Forelimb muscle (tissue), 1 donor: Measurements from ENCODE around the gene LHFPL3. TPM values are rescaled to one million over a fixed set of nuclear protein-coding genes. Genes with fewer than 3 reads are reported as not detected.

ENCODE experiments used
- DNase-seq: peaks from one replicate; pipeline ENCODE4 v3.0.0-alpha.2; 2013; ENCODE audit warnings: low read depth
- polyA plus RNA-seq: library from polyadenylated mRNA; unstranded; fragments of 120-200 nt; gene quantifications from one replicate; pipeline ENCODE4 v1.2.1, GENCODE V29; 2013; ENCODE audit not compliant: insufficient read length

Gene LHFPL3
- polyA plus RNA-seq, 1 donor = not detected

DNA sequence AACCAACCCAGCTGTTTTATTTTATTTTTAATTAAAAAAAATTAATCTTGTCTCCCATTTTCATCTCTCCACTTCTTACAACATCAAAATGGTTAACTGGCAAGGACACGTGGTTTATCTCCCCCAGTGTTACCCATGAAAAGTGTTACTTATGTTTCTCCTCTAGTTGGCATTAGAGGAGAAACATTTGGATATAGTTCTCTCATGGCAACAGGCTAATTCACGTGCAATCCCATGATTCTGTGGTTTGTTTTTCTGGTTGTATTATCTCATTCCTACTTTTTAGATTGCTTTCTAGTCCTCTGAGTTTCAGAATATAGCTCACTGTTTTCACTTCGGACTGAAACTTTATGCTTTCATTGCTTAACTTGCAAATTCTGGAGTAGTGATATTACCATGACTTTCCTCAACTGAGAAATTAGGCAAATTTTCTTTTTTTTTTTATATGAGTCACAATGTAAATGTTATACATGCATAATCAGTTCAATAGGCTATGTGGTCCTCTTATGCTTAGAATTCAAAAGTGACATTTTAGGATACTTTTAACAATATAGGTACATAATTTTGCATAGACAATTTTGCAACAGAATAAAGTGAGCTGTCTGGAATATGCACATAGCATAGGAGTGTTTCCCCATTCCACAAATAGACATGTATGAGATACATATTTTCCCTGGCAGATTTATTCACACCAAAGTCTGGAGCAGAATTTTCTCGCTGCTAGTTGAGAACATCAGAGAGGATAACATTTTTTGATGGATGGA, 43.0 kb downstream of the LHFPL3 start:
- DNase-seq = no peak

DNA sequence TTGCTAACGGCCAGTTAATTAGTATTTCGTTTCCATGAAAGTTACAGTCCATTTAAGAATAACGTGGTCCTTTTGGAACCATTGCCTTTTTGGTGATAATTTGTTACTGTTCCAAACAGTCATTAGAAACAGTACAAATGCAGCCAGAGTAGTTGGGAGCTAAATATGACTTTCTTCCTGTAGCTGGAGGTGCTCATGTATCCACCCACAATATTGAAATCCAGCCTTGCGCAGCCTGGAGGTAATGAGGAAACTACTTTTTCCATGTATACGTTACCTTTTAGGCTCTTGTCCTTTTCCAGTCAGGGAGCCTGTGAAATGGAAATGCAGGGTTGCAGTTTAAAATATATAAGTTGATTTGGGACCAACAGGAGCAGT, 43.6 kb downstream of the LHFPL3 start:
- DNase-seq = no peak

DNA sequence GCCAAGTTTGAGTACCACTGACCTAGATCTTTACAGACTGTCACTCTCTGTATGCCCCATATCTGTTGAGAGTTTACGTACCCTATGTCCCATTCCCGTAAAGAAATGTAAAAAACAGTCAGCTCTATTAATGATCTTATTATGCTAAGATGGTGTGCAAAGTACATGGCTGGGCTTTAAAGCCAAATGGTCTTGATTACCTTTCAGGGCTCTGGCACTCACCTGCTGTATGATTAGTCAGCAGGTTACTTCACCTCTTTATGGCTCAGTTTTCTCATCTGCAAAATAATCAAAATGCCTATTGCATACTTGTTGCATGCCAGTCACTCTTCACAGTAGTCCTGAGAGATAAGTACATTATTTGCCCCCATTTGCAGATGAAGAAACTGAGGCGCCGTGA, 54.2 kb downstream of the LHFPL3 start:
- DNase-seq = no peak

DNA sequence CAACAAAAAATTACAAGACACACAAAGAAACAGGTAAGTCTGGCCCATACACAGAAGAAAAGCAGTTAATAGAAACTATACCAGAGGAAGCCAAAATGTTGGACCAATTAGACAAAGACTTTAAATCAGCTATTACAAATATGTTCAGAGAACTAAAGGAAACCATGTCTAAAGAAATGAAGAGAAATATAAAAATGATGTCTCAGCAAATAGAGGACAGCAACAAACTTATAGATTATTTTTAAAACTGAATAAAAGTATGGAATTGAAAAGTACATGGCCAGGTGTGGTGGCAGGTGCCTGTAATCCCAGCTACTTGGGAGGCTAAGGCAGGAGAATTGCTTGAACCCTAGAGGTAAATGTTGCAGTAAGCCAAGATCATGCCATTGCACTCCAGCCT, 58.5 kb downstream of the LHFPL3 start:
- no peak for DNase-seq

DNA sequence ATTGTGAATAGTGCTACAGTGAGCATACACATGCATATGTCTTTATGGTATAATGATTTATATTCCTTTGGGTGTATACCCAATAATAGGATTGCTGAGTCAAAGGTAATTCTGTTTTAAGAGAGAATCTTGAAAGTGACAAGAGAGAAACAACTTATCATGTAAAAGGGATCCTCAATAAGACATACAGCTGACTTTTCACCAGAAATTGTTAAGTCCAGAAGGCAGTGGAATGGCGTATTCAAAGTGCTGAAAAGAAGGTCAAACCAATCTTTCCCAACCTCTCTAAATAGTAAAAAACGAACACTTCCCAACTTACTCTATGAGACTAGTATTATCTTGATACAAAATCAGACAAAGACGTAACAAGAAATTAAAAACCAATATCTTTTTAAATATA, 59.8 kb downstream of the LHFPL3 start:
- DNase-seq = no peak

DNA sequence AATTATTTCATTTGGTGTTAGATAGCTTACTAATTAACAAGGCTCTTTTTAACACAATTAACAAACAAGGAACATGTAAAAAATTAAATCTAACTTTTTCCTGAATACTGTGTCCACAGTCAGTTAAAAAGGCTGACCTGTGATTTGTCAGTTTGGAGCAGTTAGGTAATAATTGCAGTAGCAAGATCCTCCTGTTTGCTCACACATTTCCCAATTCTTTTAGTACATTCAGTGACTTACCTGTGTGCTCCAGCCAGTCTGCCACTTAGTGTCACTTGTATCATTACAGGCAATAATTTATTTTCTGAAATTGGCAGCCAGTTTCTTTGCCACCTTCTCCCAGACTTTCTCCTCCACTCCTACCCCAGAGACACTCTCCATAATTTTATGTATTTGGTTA, 66.8 kb downstream of the LHFPL3 start:
- no peak for DNase-seq

DNA sequence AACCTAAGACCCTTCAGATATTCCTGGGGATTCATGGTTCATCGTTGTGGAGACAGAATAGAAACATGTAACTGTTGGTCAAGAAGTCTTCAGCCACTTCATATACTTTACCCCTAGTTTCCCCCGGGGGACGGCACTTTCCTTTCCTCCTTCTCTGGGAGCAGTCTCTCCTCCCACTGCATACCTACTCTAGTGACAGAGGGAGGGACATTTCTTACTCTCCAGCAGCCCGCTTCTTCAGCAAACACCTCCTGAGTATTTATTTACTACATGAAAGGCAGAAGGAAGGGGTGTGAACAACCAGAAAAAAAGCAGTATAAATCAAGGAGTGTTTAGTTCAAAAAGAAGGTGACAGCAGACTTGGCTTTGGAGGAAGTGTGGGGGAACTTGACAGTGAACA, 69.0 kb downstream of the LHFPL3 start:
- no peak for DNase-seq

DNA sequence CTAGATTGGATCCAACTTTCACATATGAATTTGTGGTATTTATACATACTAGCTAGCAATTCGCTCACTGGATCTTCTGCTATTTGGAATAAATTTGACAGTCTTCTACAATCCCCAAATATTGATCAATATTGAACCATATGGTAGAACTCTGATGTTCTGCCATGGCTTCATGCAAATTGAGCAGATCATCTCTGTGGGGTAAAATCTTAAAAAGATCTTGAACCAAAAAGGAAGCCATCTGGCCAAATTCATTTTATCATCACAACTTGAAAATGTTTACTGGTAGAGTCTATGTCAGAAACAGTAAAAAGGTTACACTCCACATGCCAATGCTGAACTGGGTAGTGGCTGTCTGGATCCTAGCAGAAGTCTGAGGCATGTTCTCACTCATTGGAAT, 80.0 kb downstream of the LHFPL3 start:
- DNase-seq = no peak

DNA sequence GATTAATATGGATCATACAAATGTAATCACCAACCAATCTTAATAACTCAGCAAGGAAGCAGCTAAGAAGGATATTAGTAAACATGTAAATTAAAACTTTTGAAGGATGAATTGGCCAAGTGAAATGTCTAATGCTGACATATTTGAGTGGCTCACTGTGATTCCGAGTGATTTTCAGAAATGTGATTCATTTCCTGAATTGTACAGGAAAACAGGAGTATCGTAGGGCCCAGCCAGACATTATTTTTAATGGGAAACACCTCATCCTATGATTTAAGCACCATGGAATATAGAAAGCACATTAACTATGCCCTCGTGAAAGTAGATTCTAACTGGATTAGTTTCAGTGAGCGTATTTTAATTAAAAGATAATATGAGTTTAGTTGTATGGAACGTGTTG, 82.3 kb downstream of the LHFPL3 start:
- no peak for DNase-seq

DNA sequence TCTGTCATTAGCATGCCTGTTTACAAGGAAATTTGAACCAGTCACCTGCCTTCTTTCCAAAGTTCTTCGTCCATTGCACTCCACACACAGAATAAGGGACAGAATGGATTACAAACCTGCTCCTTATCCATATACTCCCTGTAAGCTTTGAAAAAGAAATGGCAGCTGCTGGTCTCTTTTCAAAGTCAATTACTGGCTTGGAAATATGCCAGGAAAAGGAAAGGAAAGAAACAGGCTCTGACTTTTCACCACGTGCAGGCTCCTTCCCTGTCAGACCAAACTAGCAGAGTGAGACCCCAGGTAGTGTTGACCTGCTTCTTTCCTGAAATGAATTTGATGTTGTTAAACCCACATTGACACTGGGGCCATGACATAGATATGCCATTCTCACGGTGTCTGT, 84.5 kb downstream of the LHFPL3 start:
- no peak for DNase-seq

DNA sequence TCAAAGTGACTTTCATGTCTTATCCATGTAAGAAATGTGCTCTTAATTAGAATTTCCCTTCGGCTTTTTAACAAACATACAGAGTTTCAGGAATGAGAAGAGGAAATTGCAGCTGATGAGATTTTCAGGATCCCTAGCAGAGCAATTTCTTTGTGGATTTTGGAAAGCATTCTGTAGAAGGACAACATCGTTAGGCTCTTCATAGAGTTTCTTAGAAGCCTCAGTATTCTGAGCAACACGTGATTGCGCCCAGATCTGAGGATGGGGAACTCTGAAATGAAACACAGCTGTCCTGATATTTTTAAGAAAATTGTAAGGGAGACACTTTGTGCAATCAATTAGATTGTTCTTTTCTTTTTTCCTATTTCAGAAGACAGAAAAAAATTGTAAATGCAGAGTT, 85.8 kb downstream of the LHFPL3 start:
- DNase-seq = no peak

DNA sequence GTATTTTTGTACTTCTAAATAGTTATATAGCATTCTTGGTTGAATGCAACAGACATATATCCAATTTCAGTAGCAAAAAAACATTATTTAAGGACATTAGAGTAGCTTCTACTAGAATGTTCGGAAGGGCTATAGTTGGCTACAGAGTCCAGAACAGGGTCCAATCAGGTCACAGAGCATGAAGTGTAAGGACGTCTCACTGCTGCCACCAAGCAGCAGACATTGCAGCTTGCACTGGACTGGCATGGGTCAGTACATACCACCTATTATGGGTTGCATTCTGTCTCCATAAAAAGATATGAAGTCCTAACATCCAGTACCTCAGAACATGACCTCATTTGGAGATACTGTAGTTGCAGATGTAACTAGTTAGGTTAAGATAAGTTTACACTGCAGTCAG, 87.3 kb downstream of the LHFPL3 start:
- no peak for DNase-seq

DNA sequence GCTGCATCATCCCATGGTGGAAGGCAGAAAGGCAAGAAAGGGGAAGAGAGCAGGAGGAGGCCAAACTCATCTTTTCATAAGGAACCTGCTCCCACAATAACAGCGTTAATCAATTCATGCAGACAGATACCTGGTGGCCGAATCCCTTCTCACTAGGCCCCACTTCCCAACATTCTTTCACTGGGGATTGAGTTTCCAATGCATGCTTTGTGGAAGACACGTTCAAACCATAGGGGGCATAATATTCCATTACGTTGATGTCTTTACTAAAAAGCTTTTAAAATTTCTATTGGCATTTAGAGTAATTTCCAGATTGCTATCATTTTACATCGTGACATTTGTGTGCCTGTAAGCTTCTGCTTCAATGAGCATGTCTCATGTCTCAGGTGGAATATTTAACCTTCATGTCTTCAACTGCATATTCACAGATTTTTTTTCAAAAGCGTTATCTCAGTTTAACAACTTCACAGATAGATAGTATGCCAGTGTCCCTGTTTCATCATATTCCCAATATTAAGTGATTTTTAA, 88.5 kb downstream of the LHFPL3 start:
- DNase-seq = no peak

DNA sequence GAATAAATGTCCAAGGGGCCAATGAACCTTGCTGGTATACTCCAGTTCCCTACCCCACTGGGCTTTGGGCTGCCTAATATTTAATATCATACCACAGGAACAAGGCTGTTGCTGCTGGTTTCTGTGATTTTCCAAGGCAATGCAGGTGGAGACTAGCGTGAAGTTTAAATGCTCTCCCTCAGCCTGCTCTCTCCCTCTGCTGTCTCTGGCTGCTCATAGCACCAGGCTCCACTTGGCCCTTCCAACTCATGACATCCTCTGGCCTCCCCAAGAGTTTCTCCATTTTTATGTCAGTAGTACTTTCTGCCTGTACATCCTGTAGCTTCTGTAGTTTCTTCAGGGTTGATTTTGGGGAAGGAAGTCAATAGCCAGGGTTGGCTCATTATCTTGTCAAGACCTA, 103.5 kb downstream of the LHFPL3 start:
- DNase-seq = no peak

DNA sequence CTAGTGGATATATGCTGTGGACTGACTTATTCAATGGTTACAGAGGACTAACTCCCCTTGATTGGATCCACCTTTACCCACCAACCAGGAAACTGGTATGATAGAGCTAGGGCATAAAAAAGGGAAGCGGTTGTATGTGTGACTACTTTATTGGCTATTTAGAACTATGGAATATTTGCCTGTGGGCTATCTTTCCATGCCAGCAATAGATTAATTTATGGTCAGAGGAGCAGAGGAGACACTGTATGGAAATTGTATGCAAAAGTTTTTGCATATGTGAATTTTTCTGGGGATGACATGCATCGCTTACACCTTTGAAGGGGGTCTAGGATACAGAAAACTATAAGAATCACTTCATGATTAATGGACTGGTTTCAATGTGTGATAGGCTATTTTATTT, 105.7 kb downstream of the LHFPL3 start:
- DNase-seq = no peak

DNA sequence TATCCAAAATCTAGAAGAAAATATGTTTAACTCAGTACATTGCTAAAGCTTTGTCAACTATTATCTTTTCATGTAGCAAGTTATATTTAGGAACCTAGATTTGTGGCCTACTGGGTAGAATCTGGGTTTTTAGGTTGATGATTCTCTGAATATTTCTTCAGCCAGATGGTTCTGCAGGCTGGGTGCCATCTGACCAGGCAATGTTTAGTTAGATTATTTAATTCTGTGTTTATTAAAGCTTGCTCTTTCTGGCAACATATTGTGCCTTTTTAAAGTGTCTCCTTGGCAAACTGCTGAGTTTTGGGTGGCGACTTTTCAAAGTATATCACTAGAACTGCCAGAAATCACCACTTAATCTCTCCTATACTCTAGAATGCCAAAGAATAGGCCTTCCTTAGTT, 114.1 kb downstream of the LHFPL3 start:
- DNase-seq = no peak

DNA sequence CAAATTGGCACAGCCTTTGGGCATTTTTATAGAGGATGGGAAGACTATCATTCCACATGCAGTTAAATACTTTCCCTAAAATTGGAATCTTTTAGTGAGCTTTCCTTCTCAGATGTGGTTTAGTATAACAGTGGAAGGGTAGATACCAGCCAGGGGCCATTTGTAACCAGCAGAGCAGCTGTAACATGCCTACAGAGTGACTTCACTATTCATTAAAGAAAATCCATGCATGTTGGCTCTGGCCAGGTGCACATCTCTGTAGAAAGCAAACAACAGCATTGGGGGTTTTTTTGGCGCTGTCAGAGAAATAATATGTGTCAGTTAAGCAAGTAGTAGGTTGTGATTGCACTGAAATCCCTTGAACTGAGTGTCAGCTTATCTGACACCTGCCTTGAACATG, 115.6 kb downstream of the LHFPL3 start:
- DNase-seq = no peak

DNA sequence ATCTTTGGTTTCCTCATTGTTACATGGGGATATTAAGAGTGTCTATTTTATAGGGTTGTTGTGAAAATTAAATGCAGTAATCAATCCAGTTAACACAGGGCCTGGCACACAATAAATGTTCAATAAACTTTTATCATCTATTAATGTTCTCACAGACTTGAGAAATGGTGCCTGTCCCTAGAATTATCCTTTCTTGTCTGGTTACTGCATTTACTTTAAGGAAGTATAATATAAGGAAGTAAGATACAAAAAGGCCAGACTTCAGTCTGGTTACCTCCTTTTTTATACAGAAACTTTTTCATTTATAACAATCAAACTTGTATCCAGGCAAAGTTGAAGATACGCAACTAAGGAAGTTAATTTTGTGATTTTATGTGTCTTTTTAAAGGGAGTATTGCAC, 117.0 kb downstream of the LHFPL3 start:
- no peak for DNase-seq

DNA sequence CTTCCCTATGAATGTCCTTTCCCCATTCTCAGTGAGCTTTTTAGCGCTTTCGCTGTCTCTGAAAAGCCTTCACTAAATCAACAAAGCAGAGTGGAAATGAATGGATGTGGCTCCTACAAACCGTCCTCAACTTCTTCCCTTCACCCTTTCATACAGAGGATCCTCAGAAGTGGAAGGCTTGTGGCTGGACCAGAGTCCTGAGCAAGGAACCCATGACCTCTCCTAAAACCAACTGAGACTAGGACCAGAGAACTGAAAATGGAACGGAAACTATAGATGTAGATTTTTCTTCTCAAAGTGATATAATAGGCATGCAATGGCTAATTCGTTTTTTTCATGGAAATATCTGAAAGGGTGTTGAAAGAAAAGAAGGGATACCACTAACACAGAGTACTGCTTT, 122.5 kb downstream of the LHFPL3 start:
- DNase-seq = no peak

DNA sequence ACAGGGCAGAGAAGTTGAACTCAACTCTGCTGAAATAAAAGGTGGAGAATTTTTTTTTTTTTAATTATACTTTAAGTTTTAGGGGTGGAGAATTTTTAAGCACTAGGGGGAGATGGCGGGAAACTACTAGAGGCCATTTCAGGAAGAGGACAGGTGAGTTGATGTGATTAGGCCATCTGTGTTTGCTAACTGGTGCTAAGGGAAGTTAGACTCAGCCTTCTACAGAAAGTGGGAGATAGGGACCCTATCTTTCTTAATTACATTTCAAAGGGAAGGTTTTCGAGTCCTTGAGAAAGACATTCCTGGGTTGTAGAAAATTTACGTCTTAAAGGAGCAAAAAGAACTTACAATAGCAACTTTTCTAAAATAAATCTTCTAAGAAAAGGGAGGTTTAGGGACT, 124.8 kb downstream of the LHFPL3 start:
- DNase-seq = no peak

DNA sequence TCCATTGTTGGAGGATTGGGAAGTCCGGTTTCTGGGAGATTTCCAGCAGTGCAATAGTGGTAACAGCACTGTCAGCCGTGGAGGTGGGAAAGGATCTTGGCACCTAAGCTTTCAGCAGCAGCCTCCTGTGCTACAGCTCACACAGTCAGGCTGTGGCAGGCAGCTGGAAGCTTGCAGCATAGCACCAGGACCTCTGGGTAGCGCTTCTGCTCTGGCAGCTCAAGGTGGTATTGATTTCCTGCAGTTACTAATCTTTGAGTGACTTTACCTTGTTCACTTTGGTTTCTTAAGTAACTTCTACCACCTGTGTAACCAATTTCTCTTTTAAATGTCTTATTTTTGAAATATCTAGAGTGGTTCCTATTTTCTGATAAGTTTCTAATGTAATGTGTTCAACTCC, 130.5 kb downstream of the LHFPL3 start:
- no peak for DNase-seq

DNA sequence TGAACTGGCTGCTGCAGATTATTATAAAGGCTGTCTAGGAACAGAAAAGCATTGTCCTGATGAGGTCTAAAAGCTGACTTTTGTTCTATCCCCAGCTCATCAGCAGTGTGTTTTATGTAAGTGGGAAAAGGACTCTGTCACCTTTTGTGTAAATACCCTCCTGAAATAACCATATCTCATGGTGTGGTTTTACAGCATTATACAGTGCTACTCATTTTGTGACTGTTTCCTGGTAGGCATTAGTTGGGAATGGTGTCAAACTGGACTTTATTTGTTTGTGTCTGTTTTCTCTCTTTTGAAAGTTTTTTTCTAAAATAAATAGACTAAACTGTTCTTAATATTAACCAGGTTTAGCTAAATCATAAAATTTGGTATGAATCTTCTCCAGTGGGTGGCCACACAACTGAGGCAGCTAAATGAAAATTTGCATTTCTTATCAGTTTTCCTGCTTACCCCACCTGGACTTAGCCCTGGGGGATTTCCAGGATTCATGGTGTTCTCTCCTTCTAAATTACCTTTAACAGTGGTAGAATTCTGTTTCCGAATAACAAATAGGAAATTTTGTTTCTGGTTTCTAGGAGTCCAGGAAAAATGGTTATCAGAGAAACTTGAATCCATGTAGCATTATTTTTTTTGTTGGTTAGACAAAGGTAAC, 140.9 kb downstream of the LHFPL3 start:
- no peak for DNase-seq

DNA sequence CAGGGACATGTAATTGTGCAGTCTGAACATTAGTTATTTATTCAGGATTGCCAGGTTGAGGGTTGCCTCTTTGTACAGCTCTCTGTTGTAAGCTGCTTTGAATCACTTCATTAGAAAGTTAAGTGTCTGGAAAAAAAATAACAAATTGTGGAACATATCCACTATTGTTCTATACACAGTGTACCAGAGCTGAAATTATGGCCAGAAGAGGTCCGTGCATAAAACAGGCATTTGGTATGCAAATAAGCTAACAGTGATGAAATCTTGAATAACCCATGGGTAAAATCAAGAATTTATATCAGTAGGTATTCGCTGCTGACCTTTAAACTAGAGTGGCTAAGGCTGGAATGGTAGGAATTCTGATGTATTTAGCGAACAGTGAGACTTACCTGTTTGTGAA, 152.1 kb downstream of the LHFPL3 start:
- DNase-seq = no peak
